Measurements from ENCODE around the gene SYT14.

SYT14 gene

GRCh38 chr1:209956116-209956515, 18.1 kb downstream of the SYT14 start:
- Histone ChIP-seq H3K36me3 (ENCODE audit: insufficient read depth, low read length) (no peaks in the 10 kb centered on the region), H3K4me3 (ENCODE audit: low read depth in 1 of 2, low read length in 2 of 2) (no peak overlapping the region), H3K79me2 (ENCODE audit: insufficient read depth, low read length) (no peaks in the 10 kb centered on the region), H2AFZ (ENCODE audit: low read depth, low read length) (no peak overlapping the region), H3K9ac (ENCODE audit: low read depth, low read length) (no peak overlapping the region), H3K4me2 (ENCODE audit: insufficient read depth, low read length) (no peak overlapping the region), H3K27me3 (ENCODE audit: insufficient read depth, low read length, poor library complexity) (peaks cover 7% of the 10 kb centered on the region), H4K20me1 (ENCODE audit: insufficient read depth, low read length) (no peaks in the 10 kb centered on the region), H3K9me3 (ENCODE audit: insufficient read depth, low read length, severe bottlenecking) (no peaks in the 10 kb centered on the region), H3K4me1 (ENCODE audit: insufficient read depth, low read length) (no peaks in the 10 kb centered on the region), H3K27ac (ENCODE audit: low read length) (no peak overlapping the region)
- ATAC-seq (ENCODE audit: insufficient read depth, low read depth) (no peak), DNase-seq (no peak)
- TF ChIP-seq EZH2 (IDR thresholded peaks at IDR 0.05; ENCODE audit: borderline replicate concordance, low read depth, low read length, severe bottlenecking) (no peak), CTCF (IDR thresholded peaks at IDR 0.05; ENCODE audit: borderline replicate concordance, extremely low read depth, low read length, poor library complexity, severe bottlenecking) (no peak)

- H3K36me3 ChIP-seq (ENCODE audit: insufficient read depth, low read length): no peaks in the 10 kb centered on the region
- H3K4me3 ChIP-seq (ENCODE audit: low read depth in 1 of 2, low read length in 2 of 2): no peak overlapping the region
- ATAC-seq (ENCODE audit: insufficient read depth, low read depth) (no peak), DNase-seq (no peak)
- TF ChIP-seq EZH2 (IDR thresholded peaks at IDR 0.05; ENCODE audit: borderline replicate concordance, low read depth, low read length, severe bottlenecking): no peak
- no peak for TF ChIP-seq CTCF (IDR thresholded peaks at IDR 0.05; ENCODE audit: borderline replicate concordance, extremely low read depth, low read length, poor library complexity, severe bottlenecking)
- H3K27ac ChIP-seq (ENCODE audit: low read length): no peak overlapping the region
- peaks cover 9% of the 10 kb centered on the region for H3K27me3 ChIP-seq (ENCODE audit: insufficient read depth, low read length, poor library complexity)
- no peaks in the 10 kb centered on the region for H3K9me3 ChIP-seq (ENCODE audit: insufficient read depth, low read length, severe bottlenecking)
- H3K79me2 ChIP-seq (ENCODE audit: insufficient read depth, low read length): no peaks in the 10 kb centered on the region
- H3K4me2 ChIP-seq (ENCODE audit: insufficient read depth, low read length): no peak overlapping the region
- no peaks in the 10 kb centered on the region for H4K20me1 ChIP-seq (ENCODE audit: insufficient read depth, low read length)
- no peak overlapping the region for H2AFZ ChIP-seq (ENCODE audit: low read depth, low read length)
- H3K9ac ChIP-seq (ENCODE audit: low read depth, low read length): no peak overlapping the region
- H3K4me1 ChIP-seq (ENCODE audit: insufficient read depth, low read length): no peaks in the 10 kb centered on the region
Measured at GRCh38 chr1:209959623-209960022, 21.6 kb downstream of the SYT14 start.

GRCh38 chr1:209960926-209961325, 22.9 kb downstream of the SYT14 start:
- no peak overlapping the region for H3K27ac ChIP-seq (ENCODE audit: low read length)
- H3K4me3 ChIP-seq (ENCODE audit: low read depth in 1 of 2, low read length in 2 of 2): no peak overlapping the region
- H3K4me1 ChIP-seq (ENCODE audit: insufficient read depth, low read length): no peaks in the 10 kb centered on the region
- H4K20me1 ChIP-seq (ENCODE audit: insufficient read depth, low read length): no peaks in the 10 kb centered on the region
- DNase-seq (no peak), ATAC-seq (ENCODE audit: insufficient read depth, low read depth) (no peak)
- TF ChIP-seq CTCF (IDR thresholded peaks at IDR 0.05; ENCODE audit: borderline replicate concordance, extremely low read depth, low read length, poor library complexity, severe bottlenecking) (no peak), EZH2 (IDR thresholded peaks at IDR 0.05; ENCODE audit: borderline replicate concordance, low read depth, low read length, severe bottlenecking) (no peak)
- H3K36me3 ChIP-seq (ENCODE audit: insufficient read depth, low read length): no peaks in the 10 kb centered on the region
- no peaks in the 10 kb centered on the region for H3K79me2 ChIP-seq (ENCODE audit: insufficient read depth, low read length)
- H3K9ac ChIP-seq (ENCODE audit: low read depth, low read length): no peak overlapping the region
- H2AFZ ChIP-seq (ENCODE audit: low read depth, low read length): no peak overlapping the region
- H3K9me3 ChIP-seq (ENCODE audit: insufficient read depth, low read length, severe bottlenecking): no peaks in the 10 kb centered on the region
- H3K27me3 ChIP-seq (ENCODE audit: insufficient read depth, low read length, poor library complexity): peaks cover 9% of the 10 kb centered on the region
- H3K4me2 ChIP-seq (ENCODE audit: insufficient read depth, low read length): no peak overlapping the region

GRCh38 chr1:209962388-209962787, 24.4 kb downstream of the SYT14 start:
- Histone ChIP-seq H3K79me2 (ENCODE audit: insufficient read depth, low read length) (no peaks in the 10 kb centered on the region), H3K9ac (ENCODE audit: low read depth, low read length) (no peak overlapping the region), H3K27me3 (ENCODE audit: insufficient read depth, low read length, poor library complexity) (peaks cover 6% of the 10 kb centered on the region), H3K4me3 (ENCODE audit: low read depth in 1 of 2, low read length in 2 of 2) (no peak overlapping the region), H2AFZ (ENCODE audit: low read depth, low read length) (no peak overlapping the region), H3K27ac (ENCODE audit: low read length) (no peak overlapping the region), H3K36me3 (ENCODE audit: insufficient read depth, low read length) (no peaks in the 10 kb centered on the region), H3K4me2 (ENCODE audit: insufficient read depth, low read length) (no peak overlapping the region), H3K4me1 (ENCODE audit: insufficient read depth, low read length) (no peaks in the 10 kb centered on the region), H4K20me1 (ENCODE audit: insufficient read depth, low read length) (no peaks in the 10 kb centered on the region), H3K9me3 (ENCODE audit: insufficient read depth, low read length, severe bottlenecking) (no peaks in the 10 kb centered on the region)
- TF ChIP-seq CTCF (IDR thresholded peaks at IDR 0.05; ENCODE audit: borderline replicate concordance, extremely low read depth, low read length, poor library complexity, severe bottlenecking) (no peak), EZH2 (IDR thresholded peaks at IDR 0.05; ENCODE audit: borderline replicate concordance, low read depth, low read length, severe bottlenecking) (no peak)
- no peak for DNase-seq
- ATAC-seq (ENCODE audit: insufficient read depth, low read depth): no peak
